DOHH2 (cell line): ENCODE results near the gene TSPO.
"Not testable (repeated sequence)": the region's sequence is repeated elsewhere in the genome, so short reads cannot be mapped to it uniquely, and the experiment has no call there.

Source experiments
- EZH2phosphoT487 ChIP-seq: fragments of 200-600 bp; sonication (generic); IDR thresholded peaks from 2 replicates; pipeline ENCODE4 v1.6.1; 2017; ENCODE audit warnings: borderline replicate concordance, mild to moderate bottlenecking, antibody characterized with exemption, low read length, moderate library complexity, mixed read lengths
- TF ChIP-seq, protein P1 (sequence below): fragments of 200-600 bp; sonication (generic); IDR thresholded peaks from one replicate; pipeline ENCODE4 v1.5.1; 2014; ENCODE audit warnings: antibody characterized with exemption, mild to moderate bottlenecking, low read depth, low read length; ENCODE audit not compliant: poor library complexity, severe bottlenecking

- TF ChIP-seq, protein P1, sequence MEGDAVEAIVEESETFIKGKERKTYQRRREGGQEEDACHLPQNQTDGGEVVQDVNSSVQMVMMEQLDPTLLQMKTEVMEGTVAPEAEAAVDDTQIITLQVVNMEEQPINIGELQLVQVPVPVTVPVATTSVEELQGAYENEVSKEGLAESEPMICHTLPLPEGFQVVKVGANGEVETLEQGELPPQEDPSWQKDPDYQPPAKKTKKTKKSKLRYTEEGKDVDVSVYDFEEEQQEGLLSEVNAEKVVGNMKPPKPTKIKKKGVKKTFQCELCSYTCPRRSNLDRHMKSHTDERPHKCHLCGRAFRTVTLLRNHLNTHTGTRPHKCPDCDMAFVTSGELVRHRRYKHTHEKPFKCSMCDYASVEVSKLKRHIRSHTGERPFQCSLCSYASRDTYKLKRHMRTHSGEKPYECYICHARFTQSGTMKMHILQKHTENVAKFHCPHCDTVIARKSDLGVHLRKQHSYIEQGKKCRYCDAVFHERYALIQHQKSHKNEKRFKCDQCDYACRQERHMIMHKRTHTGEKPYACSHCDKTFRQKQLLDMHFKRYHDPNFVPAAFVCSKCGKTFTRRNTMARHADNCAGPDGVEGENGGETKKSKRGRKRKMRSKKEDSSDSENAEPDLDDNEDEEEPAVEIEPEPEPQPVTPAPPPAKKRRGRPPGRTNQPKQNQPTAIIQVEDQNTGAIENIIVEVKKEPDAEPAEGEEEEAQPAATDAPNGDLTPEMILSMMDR, result not testable (repeated sequence)
- TF ChIP-seq EZH2phosphoT487, result not testable (repeated sequence)
Observed at GRCh38 chr22:43104056-43104625, 47.2 kb upstream of the TSPO start.
